Activated T-cell treated with anti-CD3 and anti-CD28 coated beads, Interleukin-2, amount 50 U/mL, for 48 hours (primary cell): ENCODE measurements around the gene OLIG3.

ENCODE experiments used
- DNase-seq, 2 experiments: peaks; one replicate each; pipeline ENCODE4 v3.0.0-alpha.2; 2020

OLIG3 gene

GRCh38 chr6:137494281-137494987, at the start of gene OLIG3:
OLIG3 (minus strand) TSS chr6:137494394; CDS start chr6:137494170, 224 bp downstream.
- DNase-seq: peak; percentile 58 to 59

GRCh38 chr6:137543114-137543513, 48.9 kb upstream of the OLIG3 start:
- no peak for DNase-seq

GRCh38 chr6:137542713-137543112, 48.5 kb upstream of the OLIG3 start:
- no peak for DNase-seq

GRCh38 chr6:137541534-137542063, 47.4 kb upstream of the OLIG3 start:
- DNase-seq: no peak

- no peak for DNase-seq
Observed at GRCh38 chr6:137536104-137536773, 42.0 kb upstream of the OLIG3 start.

- DNase-seq: no peak
Observed at GRCh38 chr6:137531376-137532092, 37.3 kb upstream of the OLIG3 start.

GRCh38 chr6:137530404-137530803, 36.2 kb upstream of the OLIG3 start:
- no peak for DNase-seq

GRCh38 chr6:137522831-137523230, 28.6 kb upstream of the OLIG3 start:
- DNase-seq: no peak

GRCh38 chr6:137522198-137522798, 28.1 kb upstream of the OLIG3 start:
- DNase-seq: no peak

- no peak for DNase-seq
Observed at GRCh38 chr6:137520520-137520919, 26.3 kb upstream of the OLIG3 start.

- DNase-seq: no peak
Observed at GRCh38 chr6:137519629-137520176, 25.5 kb upstream of the OLIG3 start.

GRCh38 chr6:137518386-137518983, 24.3 kb upstream of the OLIG3 start:
- no peak for DNase-seq

- no peak for DNase-seq
Observed at GRCh38 chr6:137514418-137514817, 20.2 kb upstream of the OLIG3 start.

GRCh38 chr6:137512757-137513605, 18.8 kb upstream of the OLIG3 start:
- no peak for DNase-seq

- DNase-seq: no peak
Observed at GRCh38 chr6:137510923-137511322, 16.7 kb upstream of the OLIG3 start.

- no peak for DNase-seq
Observed at GRCh38 chr6:137498481-137499190, 4.4 kb upstream of the OLIG3 start.

GRCh38 chr6:137497721-137498463, 3.7 kb upstream of the OLIG3 start:
- DNase-seq: peak in 1 of 2 experiments; percentile 58

- DNase-seq: peak; percentile 45 to 47
Observed at GRCh38 chr6:137496909-137497720, 2.9 kb upstream of the OLIG3 start.

GRCh38 chr6:137496368-137496767, 2.2 kb upstream of the OLIG3 start:
- DNase-seq: peak in 1 of 2 experiments; percentile 31
